ENCODE results near the gene SIT1. TPM values are rescaled to one million over a fixed set of nuclear protein-coding genes. Genes with fewer than 3 reads are reported as not detected.

SIT1 gene
- polyA plus RNA-seq, 1 donor (not counting 4 experiments of a cell fraction or from before 2014, with no cell fraction given): not detected

DNA sequence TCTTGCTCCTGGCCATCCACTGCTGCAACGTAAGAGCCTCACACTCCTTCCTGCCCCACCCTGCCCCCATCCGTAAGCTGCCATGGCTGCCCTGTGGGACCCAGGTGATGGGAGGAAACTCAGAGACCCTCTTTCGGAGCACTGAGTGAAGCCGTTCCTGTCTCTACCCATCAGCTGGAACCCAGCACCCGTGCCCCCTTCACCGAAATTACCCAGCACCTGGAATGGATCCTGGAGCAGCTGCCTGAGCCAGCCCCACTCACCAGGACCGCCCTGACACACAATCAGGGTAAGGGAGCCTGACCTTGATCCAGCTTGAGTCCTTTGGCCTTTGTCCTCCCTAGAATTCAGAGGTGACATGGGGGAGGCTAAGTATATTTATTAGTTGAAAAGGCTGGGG, 42.5 kb downstream of the SIT1 start:
- no peak overlapping the region for H2AFZ ChIP-seq (ENCODE audit: control insufficient read depth, low read length)
- no peaks in the 10 kb centered on the region for H3K9me3 ChIP-seq (ENCODE audit: control insufficient read depth, low read depth, low read length)
- no peak for TF ChIP-seq EZH2 (IDR thresholded peaks at IDR 0.05; ENCODE audit: low read length)
- TF ChIP-seq, protein P1, sequence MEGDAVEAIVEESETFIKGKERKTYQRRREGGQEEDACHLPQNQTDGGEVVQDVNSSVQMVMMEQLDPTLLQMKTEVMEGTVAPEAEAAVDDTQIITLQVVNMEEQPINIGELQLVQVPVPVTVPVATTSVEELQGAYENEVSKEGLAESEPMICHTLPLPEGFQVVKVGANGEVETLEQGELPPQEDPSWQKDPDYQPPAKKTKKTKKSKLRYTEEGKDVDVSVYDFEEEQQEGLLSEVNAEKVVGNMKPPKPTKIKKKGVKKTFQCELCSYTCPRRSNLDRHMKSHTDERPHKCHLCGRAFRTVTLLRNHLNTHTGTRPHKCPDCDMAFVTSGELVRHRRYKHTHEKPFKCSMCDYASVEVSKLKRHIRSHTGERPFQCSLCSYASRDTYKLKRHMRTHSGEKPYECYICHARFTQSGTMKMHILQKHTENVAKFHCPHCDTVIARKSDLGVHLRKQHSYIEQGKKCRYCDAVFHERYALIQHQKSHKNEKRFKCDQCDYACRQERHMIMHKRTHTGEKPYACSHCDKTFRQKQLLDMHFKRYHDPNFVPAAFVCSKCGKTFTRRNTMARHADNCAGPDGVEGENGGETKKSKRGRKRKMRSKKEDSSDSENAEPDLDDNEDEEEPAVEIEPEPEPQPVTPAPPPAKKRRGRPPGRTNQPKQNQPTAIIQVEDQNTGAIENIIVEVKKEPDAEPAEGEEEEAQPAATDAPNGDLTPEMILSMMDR (optimal IDR thresholded peaks at IDR 0.05 in 1 of 3, IDR thresholded peaks at IDR 0.05 in 1 of 3, conservative IDR thresholded peaks at IDR 0.05 in 1 of 3; ENCODE audit: extremely low read depth in 1 of 3, insufficient read depth in 2 of 3, low read length in 3 of 3): no peak
- dilution Hi-C loops (cut with MboI; ENCODE audit: extremely low pct_ligation_motif_present, low sequenced_read_pairs): no loop called here
- H3K4me1 ChIP-seq (ENCODE audit: control insufficient read depth, extremely low read depth, insufficient read depth, low read length): peaks cover 16% of the 10 kb centered on the region
- no peak overlapping the region for H3K4me2 ChIP-seq (ENCODE audit: control insufficient read depth, extremely low read depth, insufficient read depth, low read depth, low read length)
- no peaks in the 10 kb centered on the region for H3K9me1 ChIP-seq (ENCODE audit: control insufficient read depth, extremely low read depth, insufficient read depth, low read length)
- FAIRE-seq (no peak), DNase-seq (ENCODE audit: low read depth, low spot score) (no peak)
- no peak overlapping the region for H3K9ac ChIP-seq (ENCODE audit: control insufficient read depth, extremely low read depth, insufficient read depth, low read length)
- no peak overlapping the region for H3K4me3 ChIP-seq (ENCODE audit: control insufficient read depth in 2 of 3, extremely low read depth in 1 of 3, insufficient read depth in 2 of 3, low read depth in 1 of 3, low read length in 3 of 3)
- peaks cover 9% of the 10 kb centered on the region for H3K79me2 ChIP-seq (ENCODE audit: control insufficient read depth, insufficient read depth, low read length)
- H4K20me1 ChIP-seq (ENCODE audit: control insufficient read depth, extremely low read depth, insufficient read depth, low read length): no peaks in the 10 kb centered on the region
- peaks cover 9 to 25% of the 10 kb centered on the region in 2 experiments for H3K36me3 ChIP-seq (ENCODE audit: control insufficient read depth in 2 of 2, extremely low read depth in 1 of 2, insufficient read depth in 2 of 2, low read length in 2 of 2)
- no peak overlapping the region for H3K27ac ChIP-seq (ENCODE audit: control insufficient read depth, insufficient read depth, low read length)
- H3K27me3 ChIP-seq (ENCODE audit: control insufficient read depth, extremely low read depth, insufficient read depth, low read length): no peaks in the 10 kb centered on the region

- H3K4me1 ChIP-seq (ENCODE audit: control insufficient read depth, extremely low read depth, insufficient read depth, low read length): peaks cover 19% of the 10 kb centered on the region
- no peaks in the 10 kb centered on the region for H3K9me1 ChIP-seq (ENCODE audit: control insufficient read depth, extremely low read depth, insufficient read depth, low read length)
- H3K36me3 ChIP-seq (ENCODE audit: control insufficient read depth in 2 of 2, extremely low read depth in 1 of 2, insufficient read depth in 2 of 2, low read length in 2 of 2): peaks cover 9 to 25% of the 10 kb centered on the region in 2 experiments
- DNase-seq (ENCODE audit: low read depth, low spot score) (no peak), FAIRE-seq (no peak)
- dilution Hi-C loops (cut with MboI; ENCODE audit: extremely low pct_ligation_motif_present, low sequenced_read_pairs): no loop called here
- H3K9me3 ChIP-seq (ENCODE audit: control insufficient read depth, low read depth, low read length): no peaks in the 10 kb centered on the region
- H3K79me2 ChIP-seq (ENCODE audit: control insufficient read depth, insufficient read depth, low read length): peaks cover 9% of the 10 kb centered on the region
- no peaks in the 10 kb centered on the region for H4K20me1 ChIP-seq (ENCODE audit: control insufficient read depth, extremely low read depth, insufficient read depth, low read length)
- no peak overlapping the region for H3K27ac ChIP-seq (ENCODE audit: control insufficient read depth, insufficient read depth, low read length)
- no peaks in the 10 kb centered on the region for H3K27me3 ChIP-seq (ENCODE audit: control insufficient read depth, extremely low read depth, insufficient read depth, low read length)
- H3K4me2 ChIP-seq (ENCODE audit: control insufficient read depth, extremely low read depth, insufficient read depth, low read depth, low read length): peak overlapping the region; percentile 91
- no peak overlapping the region for H3K4me3 ChIP-seq (ENCODE audit: control insufficient read depth in 2 of 3, extremely low read depth in 1 of 3, insufficient read depth in 2 of 3, low read depth in 1 of 3, low read length in 3 of 3)
- H3K9ac ChIP-seq (ENCODE audit: control insufficient read depth, extremely low read depth, insufficient read depth, low read length): no peak overlapping the region
- TF ChIP-seq, protein P1 (optimal IDR thresholded peaks at IDR 0.05 in 1 of 3, IDR thresholded peaks at IDR 0.05 in 1 of 3, conservative IDR thresholded peaks at IDR 0.05 in 1 of 3; ENCODE audit: extremely low read depth in 1 of 3, insufficient read depth in 2 of 3, low read length in 3 of 3): no peak
- H2AFZ ChIP-seq (ENCODE audit: control insufficient read depth, low read length): no peak overlapping the region
These were observed 44.0 kb downstream of the SIT1 start for GRCh38 chr9:35606726-35607125.
